H1 (cell line): ENCODE measurements around the gene RAD50.

ENCODE experiments used
- BRCA1 ChIP-seq: IDR thresholded peaks from 2 replicates; pipeline ENCODE4 v1.6.1; 2012; ENCODE audit warnings: low read depth, low read length, improper control_type of control experiment
- POLR2A ChIP-seq, 2 experiments: IDR thresholded peaks; 1 replicate in 1 of 2; 2 replicates in 1 of 2; pipeline ENCODE4 v1.6.1; 2011; ENCODE audit warnings: low read depth in 2 of 2, low read length in 2 of 2, mild to moderate bottlenecking in 2 of 2; ENCODE audit errors: control extremely low read depth in 1 of 2
- RFX5 ChIP-seq: IDR thresholded peaks from 2 replicates; pipeline ENCODE4 v1.6.1; 2011; ENCODE audit warnings: low read depth, low read length, improper control_type of control experiment, borderline replicate concordance
- SIN3A ChIP-seq, 2 experiments: IDR thresholded peaks in 1 of 2; conservative IDR thresholded peaks in 1 of 2; 2 replicates each; pipeline ENCODE4 v1.6.1; 2011 to 2012; ENCODE audit warnings: low read length in 2 of 2, improper control_type of control experiment in 1 of 2, low read depth in 1 of 2, mild to moderate bottlenecking in 1 of 2
- SRF ChIP-seq: IDR thresholded peaks from 2 replicates; pipeline ENCODE4 v1.6.1; 2011; ENCODE audit warnings: mild to moderate bottlenecking, low read depth, low read length, moderate library complexity
- TCF12 ChIP-seq: IDR thresholded peaks from 2 replicates; pipeline ENCODE4 v1.6.1; 2011; ENCODE audit warnings: low read depth, mild to moderate bottlenecking, low read length

DNA sequence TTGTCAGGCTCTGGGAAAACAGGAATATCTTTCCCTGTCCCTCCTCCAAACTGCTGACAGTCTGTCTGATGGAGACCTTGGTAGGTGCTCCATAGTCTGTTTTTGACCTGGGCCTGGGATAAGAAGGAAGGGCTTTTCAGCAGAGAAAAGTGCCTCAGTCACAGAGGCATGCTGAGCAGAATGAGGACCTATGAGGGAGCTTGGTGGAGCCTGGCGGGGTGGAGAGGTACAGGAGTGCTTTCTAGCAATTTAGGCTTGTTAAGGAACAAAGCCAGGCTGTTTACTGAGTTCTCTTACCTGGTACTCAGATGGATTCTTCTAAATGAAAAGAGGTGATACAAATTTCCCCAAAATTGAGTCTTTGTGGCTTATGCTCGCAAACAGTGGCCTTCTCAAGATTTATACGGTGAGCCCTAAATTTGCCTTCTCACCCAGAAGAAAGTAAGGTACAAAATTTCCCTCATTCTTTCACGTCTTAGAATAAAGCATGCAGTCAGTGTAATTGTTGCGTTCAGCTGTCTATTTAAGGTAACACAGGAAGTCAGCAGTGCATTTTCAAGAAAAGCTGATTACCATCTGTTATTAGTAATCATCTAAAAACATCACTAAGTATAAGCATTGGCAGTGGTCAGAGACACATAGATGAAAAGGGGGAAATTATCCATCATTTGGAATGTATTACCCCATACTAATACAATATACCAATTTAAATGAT, 72.6 kb downstream of the RAD50 start:
- TF ChIP-seq TCF12: no peak
- no peak for TF ChIP-seq RFX5
- TF ChIP-seq SRF: no peak
- no peak for TF ChIP-seq BRCA1
- TF ChIP-seq POLR2A (IDR thresholded peaks at IDR 0.05; ENCODE audit: control extremely low read depth in 1 of 2, low read depth in 2 of 2, low read length in 2 of 2): no peak
- TF ChIP-seq SIN3A (conservative IDR thresholded peaks at IDR 0.05 in 1 of 2, IDR thresholded peaks at IDR 0.05 in 1 of 2; ENCODE audit: low read depth in 1 of 2, low read length in 2 of 2): no peak
